ENCODE data around the gene ANK3. TPM values are rescaled to one million over a fixed set of nuclear protein-coding genes. Genes with fewer than 3 reads are reported as not detected.

The ANK3 gene
- total RNA-seq, 4 donors from 2014 or later: 118 to 161 (median 151) TPM

DNA sequence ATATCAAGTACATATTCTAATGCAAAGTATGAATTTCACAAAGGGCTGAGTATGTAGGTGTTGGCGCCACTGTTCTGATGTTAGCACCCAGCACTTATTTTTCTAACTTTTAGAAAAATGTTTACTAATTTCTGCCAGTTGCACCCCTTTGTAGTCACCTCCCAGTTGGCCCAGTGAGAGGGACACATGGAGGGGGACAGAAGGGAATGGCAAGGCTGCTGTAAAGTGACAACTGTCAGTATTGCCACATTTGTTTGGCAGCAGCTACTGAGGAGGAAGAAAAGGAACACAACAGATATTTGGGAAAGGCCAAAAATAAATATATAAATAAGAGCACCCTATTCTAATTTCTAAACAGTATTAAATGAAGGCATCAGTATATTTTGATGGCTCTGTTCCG is 57.3 kb downstream of the ANK3 start:
- H3K27ac ChIP-seq: no peak overlapping the region
- no peaks in the 10 kb centered on the region for H3K9me3 ChIP-seq
- H3K4me1 ChIP-seq: no peaks in the 10 kb centered on the region
- TF ChIP-seq POLR2A (IDR thresholded peaks at IDR 0.05): no peak
- TF ChIP-seq, protein P1, sequence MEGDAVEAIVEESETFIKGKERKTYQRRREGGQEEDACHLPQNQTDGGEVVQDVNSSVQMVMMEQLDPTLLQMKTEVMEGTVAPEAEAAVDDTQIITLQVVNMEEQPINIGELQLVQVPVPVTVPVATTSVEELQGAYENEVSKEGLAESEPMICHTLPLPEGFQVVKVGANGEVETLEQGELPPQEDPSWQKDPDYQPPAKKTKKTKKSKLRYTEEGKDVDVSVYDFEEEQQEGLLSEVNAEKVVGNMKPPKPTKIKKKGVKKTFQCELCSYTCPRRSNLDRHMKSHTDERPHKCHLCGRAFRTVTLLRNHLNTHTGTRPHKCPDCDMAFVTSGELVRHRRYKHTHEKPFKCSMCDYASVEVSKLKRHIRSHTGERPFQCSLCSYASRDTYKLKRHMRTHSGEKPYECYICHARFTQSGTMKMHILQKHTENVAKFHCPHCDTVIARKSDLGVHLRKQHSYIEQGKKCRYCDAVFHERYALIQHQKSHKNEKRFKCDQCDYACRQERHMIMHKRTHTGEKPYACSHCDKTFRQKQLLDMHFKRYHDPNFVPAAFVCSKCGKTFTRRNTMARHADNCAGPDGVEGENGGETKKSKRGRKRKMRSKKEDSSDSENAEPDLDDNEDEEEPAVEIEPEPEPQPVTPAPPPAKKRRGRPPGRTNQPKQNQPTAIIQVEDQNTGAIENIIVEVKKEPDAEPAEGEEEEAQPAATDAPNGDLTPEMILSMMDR (IDR thresholded peaks at IDR 0.05): no peak
- no peak for DNase-seq
- H3K27me3 ChIP-seq: no peaks in the 10 kb centered on the region
- H3K36me3 ChIP-seq: no peaks in the 10 kb centered on the region
- no peak overlapping the region for H3K4me3 ChIP-seq

DNA sequence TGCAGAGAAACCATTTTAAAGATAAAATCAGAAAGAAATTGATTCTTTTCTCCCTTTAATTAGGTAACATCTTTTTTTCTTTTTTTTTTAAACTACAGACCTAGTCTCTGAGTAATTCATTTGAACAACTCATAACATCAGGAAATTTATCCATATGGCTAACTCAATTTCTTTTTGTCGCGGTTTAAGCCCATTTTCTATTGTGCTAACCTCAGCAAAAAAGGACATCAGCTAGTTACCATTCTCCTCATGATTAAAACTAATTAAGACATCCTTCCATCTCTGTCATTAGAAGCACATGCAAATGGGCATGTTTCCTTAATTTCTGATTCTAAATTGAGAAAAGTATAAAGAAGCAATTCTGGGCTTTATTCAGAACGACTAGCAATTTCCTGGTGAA is 57.8 kb downstream of the ANK3 start:
- Histone ChIP-seq H3K27me3 (no peaks in the 10 kb centered on the region), H3K9me3 (no peaks in the 10 kb centered on the region)
- TF ChIP-seq POLR2A (IDR thresholded peaks at IDR 0.05): no peak
- TF ChIP-seq, protein P1 (IDR thresholded peaks at IDR 0.05): no peak

DNA sequence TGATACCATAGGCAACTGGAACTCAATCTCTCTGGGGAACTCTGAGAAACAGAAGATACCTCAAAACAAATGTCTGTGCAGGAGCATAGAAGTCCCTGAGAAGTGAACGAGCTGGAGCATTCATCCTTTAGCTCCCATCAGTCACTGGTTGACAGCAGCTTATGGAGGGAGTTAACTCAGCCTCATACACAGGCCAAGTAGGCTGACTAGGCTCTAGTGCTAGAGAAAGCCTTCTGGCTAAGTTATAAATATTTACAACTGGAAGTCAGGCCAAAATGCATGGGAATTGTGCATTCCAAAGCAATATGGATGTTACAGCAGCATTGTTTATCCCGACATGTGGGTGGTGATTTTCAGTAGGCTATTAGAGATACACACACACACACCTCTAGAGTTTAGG is 66.5 kb downstream of the ANK3 start:
- Histone ChIP-seq H3K9me3 (no peaks in the 10 kb centered on the region), H3K36me3 (no peaks in the 10 kb centered on the region), H3K27ac (no peak overlapping the region), H3K4me3 (no peak overlapping the region), H3K27me3 (no peaks in the 10 kb centered on the region), H3K4me1 (no peaks in the 10 kb centered on the region)
- no peak for DNase-seq
- TF ChIP-seq, protein P1 (IDR thresholded peaks at IDR 0.05): no peak
- no peak for TF ChIP-seq POLR2A (IDR thresholded peaks at IDR 0.05)

More for the DNA sequence above, 57.8 kb downstream of the ANK3 start:
- no peak for DNase-seq
- Histone ChIP-seq H3K4me3 (no peak overlapping the region), H3K36me3 (no peaks in the 10 kb centered on the region), H3K27ac (no peak overlapping the region), H3K4me1 (no peaks in the 10 kb centered on the region)

DNA sequence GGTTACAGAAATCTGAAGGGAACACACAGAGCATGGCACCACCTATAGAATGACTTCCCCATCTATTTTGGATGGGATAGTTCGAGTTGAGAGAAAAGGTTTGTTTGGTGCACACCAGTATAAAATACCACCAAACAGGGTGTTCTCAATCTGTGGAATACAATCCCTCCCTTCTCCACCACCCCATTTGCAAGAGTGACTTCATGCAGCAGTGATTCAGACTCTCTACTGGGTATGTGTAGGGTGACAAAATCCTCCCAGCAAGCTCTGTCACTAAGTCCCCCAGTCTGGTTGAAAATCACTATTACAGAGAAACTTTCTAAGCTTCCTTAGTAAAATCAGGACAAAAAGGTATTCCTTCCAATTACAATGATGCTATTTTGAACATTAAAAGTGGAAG is 69.0 kb downstream of the ANK3 start:
- no peaks in the 10 kb centered on the region for H3K9me3 ChIP-seq
- H3K27me3 ChIP-seq: no peaks in the 10 kb centered on the region
- TF ChIP-seq POLR2A (IDR thresholded peaks at IDR 0.05): no peak
- TF ChIP-seq, protein P1 (IDR thresholded peaks at IDR 0.05): no peak
- no peak overlapping the region for H3K27ac ChIP-seq
- H3K4me3 ChIP-seq: no peak overlapping the region
- no peaks in the 10 kb centered on the region for H3K36me3 ChIP-seq
- DNase-seq: no peak
- H3K4me1 ChIP-seq: no peaks in the 10 kb centered on the region

DNA sequence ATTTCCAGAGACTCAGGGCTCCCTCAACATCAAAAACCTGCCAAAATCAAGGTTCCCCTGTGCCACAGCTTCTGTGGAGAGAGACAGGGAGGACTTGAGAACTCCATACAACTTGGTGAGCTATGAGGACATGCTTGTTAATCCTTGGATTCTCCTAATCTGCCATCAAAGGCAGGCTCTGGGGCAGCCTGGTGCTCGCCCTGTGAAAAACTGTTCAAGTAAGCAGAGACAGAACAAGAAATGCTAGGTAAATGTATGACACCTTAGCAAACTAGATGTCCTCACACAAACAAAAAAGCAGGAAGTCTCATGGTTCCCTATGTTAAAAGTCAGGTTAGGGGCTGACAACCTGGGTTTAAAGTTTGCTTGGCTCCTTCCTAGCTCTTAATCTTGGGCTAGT is 73.6 kb downstream of the ANK3 start:
- no peaks in the 10 kb centered on the region for H3K9me3 ChIP-seq
- no peak overlapping the region for H3K27ac ChIP-seq
- no peak for DNase-seq
- no peaks in the 10 kb centered on the region for H3K4me1 ChIP-seq
- TF ChIP-seq, protein P1 (IDR thresholded peaks at IDR 0.05): no peak
- no peak for TF ChIP-seq POLR2A (IDR thresholded peaks at IDR 0.05)
- H3K27me3 ChIP-seq: no peaks in the 10 kb centered on the region
- H3K36me3 ChIP-seq: no peaks in the 10 kb centered on the region
- no peak overlapping the region for H3K4me3 ChIP-seq

DNA sequence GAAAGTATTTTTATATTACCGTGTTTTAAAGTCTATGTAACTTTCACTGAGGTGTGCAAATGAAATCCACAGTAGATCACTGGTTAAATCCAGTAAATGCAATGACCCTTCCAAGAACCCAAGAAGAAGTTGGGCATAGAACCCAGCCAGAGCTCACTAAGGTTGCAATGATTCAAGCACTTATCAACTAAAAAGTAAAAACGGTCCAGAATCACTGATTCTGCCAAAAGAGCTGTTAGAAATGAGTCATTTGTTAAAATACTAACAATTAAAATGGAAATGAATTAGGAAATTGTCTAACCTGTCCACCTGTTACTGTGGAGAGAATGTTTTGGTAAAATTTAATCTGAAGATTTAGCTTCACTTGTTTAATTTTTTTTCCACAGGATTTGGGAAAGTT is 74.4 kb downstream of the ANK3 start:
- Histone ChIP-seq H3K36me3 (no peaks in the 10 kb centered on the region), H3K4me3 (no peak overlapping the region), H3K4me1 (no peaks in the 10 kb centered on the region), H3K9me3 (no peaks in the 10 kb centered on the region), H3K27ac (no peak overlapping the region), H3K27me3 (no peaks in the 10 kb centered on the region)
- no peak for DNase-seq
- TF ChIP-seq, protein P1 (IDR thresholded peaks at IDR 0.05): no peak
- no peak for TF ChIP-seq POLR2A (IDR thresholded peaks at IDR 0.05)
